ENCODE measurements around the gene MCMBP. TPM values are rescaled to one million over a fixed set of nuclear protein-coding genes. Genes with fewer than 3 reads are reported as not detected.

MCMBP gene
- total RNA-seq, 1 experiment from 2014 or later = 87.1 TPM

DNA sequence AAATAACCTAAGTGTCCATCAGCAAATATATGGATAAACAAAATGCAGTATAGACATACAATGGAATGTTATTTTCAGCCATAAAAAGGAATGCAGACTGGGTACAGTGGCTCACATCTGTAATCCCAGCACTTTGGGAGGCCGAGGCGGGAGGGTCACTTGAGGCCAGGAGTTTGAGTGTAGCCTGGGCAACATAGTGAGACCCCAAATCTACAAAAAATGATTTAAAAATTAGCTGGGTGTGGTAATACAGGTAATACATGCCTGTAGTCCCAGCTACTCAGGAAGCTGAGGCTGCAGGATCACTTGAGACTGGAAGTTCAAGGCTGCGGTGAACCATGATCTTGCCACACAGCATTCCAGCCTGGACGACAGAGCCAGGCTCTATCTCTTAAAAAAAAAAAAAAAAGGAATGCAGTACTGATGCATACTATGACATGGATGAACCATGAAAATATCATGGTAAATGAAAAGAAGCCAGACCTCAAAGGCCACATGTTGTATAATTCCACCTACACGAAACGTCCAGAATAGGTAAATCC lies 6.9 kb downstream of the MCMBP start:
- H3K27me3 ChIP-seq (ENCODE audit: insufficient read depth, low read length) = no peaks in the 10 kb centered on the region
- no peak overlapping the region for H3K4me2 ChIP-seq (ENCODE audit: insufficient read depth, insufficient read length, low read length)
- H3K4me3 Mint-ChIP-seq = no peak overlapping the region
- peaks cover 49% of the 10 kb centered on the region for H3K79me2 ChIP-seq (ENCODE audit: insufficient read depth, low read length)
- peaks cover 26 to 33% (median 27%) of the 10 kb centered on the region in 3 experiments for H3K36me3 Mint-ChIP-seq (ENCODE audit: insufficient read depth in 1 of 3, low read depth in 3 of 3)
- H3K56ac ChIP-seq (ENCODE audit: insufficient read length, low read depth, low read length) = no peak overlapping the region
- H3K79me1 ChIP-seq (ENCODE audit: insufficient read depth, low read depth, low read length, poor library complexity, severe bottlenecking) = peaks cover 5% of the 10 kb centered on the region
- no peak overlapping the region for H3K18ac ChIP-seq (ENCODE audit: insufficient read length, low read depth, low read length)
- no peak overlapping the region for H2BK120ac ChIP-seq (ENCODE audit: low read depth, low read length, poor library complexity, severe bottlenecking)
- H3K9ac ChIP-seq (ENCODE audit: extremely low read depth, insufficient read length, low read length) = no peak overlapping the region
- no peak overlapping the region for H4K91ac ChIP-seq (ENCODE audit: insufficient read length, low read depth, low read length)
- no peak for DNase-seq
- peaks cover 2% of the 10 kb centered on the region; the same call in 1 of the 2 replicates for H3K4me1 ChIP-seq (ENCODE audit: insufficient read depth, low read length)
- TF ChIP-seq, protein P1, sequence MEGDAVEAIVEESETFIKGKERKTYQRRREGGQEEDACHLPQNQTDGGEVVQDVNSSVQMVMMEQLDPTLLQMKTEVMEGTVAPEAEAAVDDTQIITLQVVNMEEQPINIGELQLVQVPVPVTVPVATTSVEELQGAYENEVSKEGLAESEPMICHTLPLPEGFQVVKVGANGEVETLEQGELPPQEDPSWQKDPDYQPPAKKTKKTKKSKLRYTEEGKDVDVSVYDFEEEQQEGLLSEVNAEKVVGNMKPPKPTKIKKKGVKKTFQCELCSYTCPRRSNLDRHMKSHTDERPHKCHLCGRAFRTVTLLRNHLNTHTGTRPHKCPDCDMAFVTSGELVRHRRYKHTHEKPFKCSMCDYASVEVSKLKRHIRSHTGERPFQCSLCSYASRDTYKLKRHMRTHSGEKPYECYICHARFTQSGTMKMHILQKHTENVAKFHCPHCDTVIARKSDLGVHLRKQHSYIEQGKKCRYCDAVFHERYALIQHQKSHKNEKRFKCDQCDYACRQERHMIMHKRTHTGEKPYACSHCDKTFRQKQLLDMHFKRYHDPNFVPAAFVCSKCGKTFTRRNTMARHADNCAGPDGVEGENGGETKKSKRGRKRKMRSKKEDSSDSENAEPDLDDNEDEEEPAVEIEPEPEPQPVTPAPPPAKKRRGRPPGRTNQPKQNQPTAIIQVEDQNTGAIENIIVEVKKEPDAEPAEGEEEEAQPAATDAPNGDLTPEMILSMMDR (conservative IDR thresholded peaks at IDR 0.05) = no peak
- peaks cover 24 to 27% of the 10 kb centered on the region in 2 experiments for H3K4me1 Mint-ChIP-seq
- H2AFZ ChIP-seq (ENCODE audit: low read length) = no peak overlapping the region
- no peaks in the 10 kb centered on the region for H3K23me2 ChIP-seq (ENCODE audit: insufficient read length, low read depth, low read length, poor library complexity, severe bottlenecking)
- H3K27me3 Mint-ChIP-seq (ENCODE audit: low read depth) = no peaks in the 10 kb centered on the region
- H3K4ac ChIP-seq (ENCODE audit: low read depth, low read length) = no peak overlapping the region
- no peak overlapping the region for H3K27ac ChIP-seq (ENCODE audit: insufficient read length, low read depth, low read length)
- no peak overlapping the region for H3K14ac ChIP-seq (ENCODE audit: insufficient read depth, low read length)
- no peak overlapping the region for H2AK5ac ChIP-seq (ENCODE audit: insufficient read length, low read length)
- no peak overlapping the region for H2BK5ac ChIP-seq (ENCODE audit: insufficient read length, low read length)
- no peak overlapping the region for H3T11ph ChIP-seq (ENCODE audit: low read length)
- H2BK15ac ChIP-seq (ENCODE audit: low read depth, low read length) = no peak overlapping the region
- no peak overlapping the region for H3K23ac ChIP-seq (ENCODE audit: insufficient read length, low read depth, low read length)
- no peak overlapping the region for H4K8ac ChIP-seq (replicated peaks; ENCODE audit: insufficient read length, low read depth, low read length)
- H2BK12ac ChIP-seq (ENCODE audit: insufficient read length, low read depth, low read length) = no peak overlapping the region
- no peak overlapping the region for H4K5ac ChIP-seq (ENCODE audit: insufficient read length, low read depth, low read length)
- no peaks in the 10 kb centered on the region for H4K20me1 ChIP-seq (ENCODE audit: control insufficient read depth, insufficient read depth, insufficient read length)
- no peak overlapping the region for H2BK20ac ChIP-seq (ENCODE audit: low read depth, low read length, poor library complexity, severe bottlenecking)
- no peak overlapping the region for H3K27ac Mint-ChIP-seq
- no CpG with 5 or more reads among the region's 6 CpGs for WGBS (ENCODE audit: extremely low coverage, insufficient read length, low lambda C conversion rate)
- peaks cover 14 to 16% of the 10 kb centered on the region in 2 experiments for H3K9me3 Mint-ChIP-seq
- H3K9me3 ChIP-seq (ENCODE audit: control insufficient read depth, low read depth, low read length) = no peaks in the 10 kb centered on the region
